GM19351 (cell line): Measurements from ENCODE around the gene COL5A1.
"Not testable (repeated sequence)": the region's sequence is repeated elsewhere in the genome, so short reads cannot be mapped to it uniquely, and the experiment has no call there.

ENCODE experiments used
- ATAC-seq: cut with Tn5 transposase; IDR thresholded peaks from one replicate; pipeline ENCODE4 v1.9.1; 2021; ENCODE audit warnings: mild to moderate bottlenecking, moderate library complexity; ENCODE audit not compliant: unreplicated experiment

COL5A1 gene

GRCh38 chr9:134690301-134690751 lies 48.7 kb downstream of the COL5A1 start:
- no peak for ATAC-seq

- ATAC-seq: no peak
Observed at GRCh38 chr9:134690946-134691694, 49.5 kb downstream of the COL5A1 start.

DNA sequence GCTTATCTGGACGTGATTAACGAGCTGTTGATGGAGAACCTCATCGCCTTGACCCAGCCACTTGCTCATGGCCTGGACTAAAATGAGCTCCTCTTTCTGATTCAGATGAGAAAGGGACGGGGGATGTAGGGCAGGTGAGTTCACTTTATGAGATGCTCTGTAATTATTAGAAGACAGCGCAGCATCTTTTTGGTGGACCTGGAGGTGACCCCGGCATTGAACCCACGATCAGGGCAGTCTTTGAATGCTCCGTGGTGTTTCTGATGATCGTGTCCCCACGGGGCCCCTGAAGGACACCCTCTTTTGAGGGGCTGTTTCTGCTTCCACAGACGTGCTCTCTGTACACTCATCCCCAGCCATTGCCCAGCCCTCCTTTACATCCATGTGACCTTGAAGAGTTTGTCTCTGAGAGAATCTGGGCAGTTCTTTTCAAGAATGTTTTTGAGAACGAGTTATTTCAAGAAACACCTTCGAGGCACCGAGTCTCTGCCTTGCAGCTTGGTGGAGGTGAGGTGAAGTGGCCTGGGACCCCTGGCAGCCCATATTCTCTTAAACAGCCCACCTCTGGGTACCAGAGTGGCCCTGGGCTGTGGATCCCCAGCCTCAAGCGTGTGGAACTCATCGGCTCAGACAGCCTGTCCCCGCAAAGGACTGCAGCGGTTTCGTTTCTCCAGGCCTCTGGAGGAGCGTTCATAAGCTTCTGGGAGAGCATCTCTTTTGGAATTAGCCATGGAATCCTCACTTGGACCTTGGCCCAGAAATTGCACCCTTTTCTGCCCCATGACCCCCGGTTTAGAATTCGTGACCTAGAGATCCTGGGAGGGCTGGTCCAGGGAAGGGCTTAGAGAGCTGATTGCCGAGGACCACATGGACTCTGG lies 50.3 kb downstream of the COL5A1 start:
- ATAC-seq: no peak

DNA sequence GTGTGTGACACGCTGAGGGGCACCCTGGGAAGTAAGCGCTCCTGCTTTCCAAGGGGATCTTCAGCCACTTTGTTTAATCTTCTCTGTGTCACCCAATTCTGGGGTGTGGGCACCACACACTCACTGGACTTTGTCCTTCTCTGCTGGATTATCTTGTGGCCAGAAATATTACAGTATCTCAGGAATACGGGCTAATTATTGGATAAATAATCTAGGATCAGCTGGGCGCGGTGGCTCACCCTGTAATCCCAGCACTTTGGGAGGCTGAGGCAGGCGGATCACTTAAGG lies 50.9 kb downstream of the COL5A1 start:
- ATAC-seq: no peak

- ATAC-seq: no peak
Observed at GRCh38 chr9:134693011-134693410, 51.4 kb downstream of the COL5A1 start.

- ATAC-seq: no peak
Observed at GRCh38 chr9:134693641-134694367, 52.2 kb downstream of the COL5A1 start.

GRCh38 chr9:134694368-134694665 lies 52.7 kb downstream of the COL5A1 start:
- no peak for ATAC-seq

DNA sequence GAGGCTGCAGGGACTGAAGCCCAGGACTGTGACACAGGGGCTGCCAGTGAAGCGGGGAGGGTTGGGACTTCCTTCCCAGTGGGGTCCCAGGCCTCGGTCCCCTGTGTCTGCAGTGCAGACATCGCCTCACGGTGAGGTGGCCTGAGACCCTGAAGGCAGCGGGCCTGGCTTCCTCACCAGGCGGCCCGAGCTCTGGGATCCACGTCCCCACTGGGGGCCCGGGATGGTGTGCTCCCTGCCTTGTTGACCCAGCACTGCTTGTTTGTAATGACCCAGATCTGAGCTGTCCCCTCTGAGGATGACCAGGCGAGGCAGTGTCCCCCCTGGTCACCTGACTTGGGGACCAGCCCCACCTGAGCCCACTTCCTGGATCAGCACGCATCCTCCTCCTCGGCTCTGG lies 53.1 kb downstream of the COL5A1 start:
- no peak for ATAC-seq

DNA sequence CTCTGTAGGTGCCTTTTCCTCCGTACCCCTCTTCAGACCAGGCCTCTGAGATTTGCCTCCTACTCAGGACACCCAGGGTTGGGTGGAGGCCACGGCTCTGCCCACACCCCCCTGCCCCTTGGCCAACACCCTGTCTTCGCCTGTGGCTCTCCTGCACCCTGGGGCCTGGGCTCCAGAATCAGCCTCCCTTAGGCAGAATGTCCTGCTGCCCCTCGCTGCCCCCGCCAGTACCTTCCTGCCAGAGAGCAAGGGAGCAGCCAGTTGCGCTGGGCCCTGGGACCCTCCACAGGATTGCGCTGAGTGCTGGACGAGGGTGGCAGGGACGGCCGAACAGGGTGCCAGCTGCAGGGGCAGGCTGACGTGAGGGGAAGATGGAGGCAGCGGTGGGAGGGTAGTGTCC lies 53.5 kb downstream of the COL5A1 start:
- no peak for ATAC-seq

- no peak for ATAC-seq
Observed at GRCh38 chr9:134696433-134696832, 54.8 kb downstream of the COL5A1 start.

DNA sequence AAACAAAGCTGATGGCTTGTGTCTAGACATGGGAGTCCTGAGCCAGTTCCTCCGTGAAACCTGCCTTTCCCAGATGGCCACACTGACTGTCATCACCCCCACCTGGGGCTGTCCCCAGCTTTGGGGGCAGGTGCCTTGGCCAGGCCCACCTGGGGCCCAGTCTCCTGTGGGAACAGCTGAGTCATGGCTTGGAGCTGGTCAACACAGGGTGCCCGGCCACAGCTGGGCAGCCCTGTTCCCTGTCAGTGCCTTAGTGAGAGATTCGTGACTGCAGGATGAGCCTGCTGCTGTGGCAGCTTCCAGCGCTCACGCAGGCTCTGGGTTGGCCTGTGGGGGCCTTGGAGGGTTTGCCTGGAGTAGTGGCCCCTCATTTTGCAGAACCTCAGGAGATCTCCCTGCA lies 56.5 kb downstream of the COL5A1 start:
- ATAC-seq: no peak

- ATAC-seq: no peak
Observed at GRCh38 chr9:134698587-134699342, 57.2 kb downstream of the COL5A1 start.

GRCh38 chr9:134699343-134699740 lies 57.7 kb downstream of the COL5A1 start:
- no peak for ATAC-seq

GRCh38 chr9:134700636-134701350 lies 59.2 kb downstream of the COL5A1 start:
- ATAC-seq: no peak

DNA sequence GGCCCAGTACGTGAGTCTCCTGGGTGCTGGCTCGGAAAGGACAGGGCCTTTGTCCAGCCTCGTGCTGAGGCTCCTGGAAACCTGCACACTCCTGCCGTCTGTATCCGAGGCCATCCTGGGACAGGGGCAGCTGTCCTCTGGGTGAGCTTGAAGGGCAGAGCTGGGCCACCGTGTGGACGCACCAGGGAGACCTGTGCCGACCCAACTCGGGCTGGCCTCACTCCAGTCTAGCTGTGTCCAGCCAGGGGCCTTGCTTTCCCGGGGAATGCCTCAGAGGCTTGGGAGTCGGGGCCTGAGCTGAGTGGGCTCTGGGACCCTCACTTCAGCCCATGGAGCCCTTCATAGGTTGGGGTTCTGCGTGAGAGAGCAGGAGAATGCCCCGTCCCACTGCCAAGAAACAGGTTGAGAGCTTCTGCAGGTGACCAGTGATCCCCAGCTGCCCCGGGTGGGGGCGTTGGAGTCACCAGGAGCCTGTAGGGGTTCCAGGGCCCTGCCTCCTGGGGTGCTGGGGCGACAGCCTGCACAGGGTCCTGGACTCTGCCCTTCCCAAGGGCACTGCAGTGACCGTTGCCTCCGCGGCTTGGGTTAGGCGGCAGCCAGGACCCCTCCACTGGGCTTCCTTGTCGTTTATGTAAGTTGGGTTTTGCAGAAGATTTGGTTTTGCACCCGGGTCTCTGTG lies 60.1 kb downstream of the COL5A1 start:
- no peak for ATAC-seq

- no peak for ATAC-seq
Observed at GRCh38 chr9:134702291-134702690, 60.7 kb downstream of the COL5A1 start.

- ATAC-seq: not testable (repeated sequence)
Observed at GRCh38 chr9:134703730-134704114, 62.1 kb downstream of the COL5A1 start.

DNA sequence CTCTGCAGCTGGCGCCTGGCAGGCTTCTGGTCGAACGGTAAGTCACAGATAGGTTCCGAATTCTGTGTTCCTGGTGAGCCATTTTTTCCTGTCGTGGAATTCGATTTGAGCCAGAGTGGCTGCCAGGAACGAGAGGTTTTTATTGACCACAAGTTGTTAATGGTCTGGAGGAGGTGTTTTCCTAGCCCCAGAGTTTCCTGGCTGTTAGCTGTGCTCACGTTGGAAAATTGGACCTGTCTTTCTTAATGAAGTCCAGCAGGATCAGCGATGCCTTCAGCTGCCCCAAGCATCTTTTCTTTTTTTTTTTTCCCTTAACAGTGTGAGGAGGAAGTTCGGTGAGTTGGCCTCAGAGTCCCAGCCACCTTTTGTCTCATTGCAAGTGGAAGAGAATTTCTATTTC lies 62.9 kb downstream of the COL5A1 start:
- no peak for ATAC-seq

- no peak for ATAC-seq
Observed at GRCh38 chr9:134705786-134706185, 64.2 kb downstream of the COL5A1 start.

DNA sequence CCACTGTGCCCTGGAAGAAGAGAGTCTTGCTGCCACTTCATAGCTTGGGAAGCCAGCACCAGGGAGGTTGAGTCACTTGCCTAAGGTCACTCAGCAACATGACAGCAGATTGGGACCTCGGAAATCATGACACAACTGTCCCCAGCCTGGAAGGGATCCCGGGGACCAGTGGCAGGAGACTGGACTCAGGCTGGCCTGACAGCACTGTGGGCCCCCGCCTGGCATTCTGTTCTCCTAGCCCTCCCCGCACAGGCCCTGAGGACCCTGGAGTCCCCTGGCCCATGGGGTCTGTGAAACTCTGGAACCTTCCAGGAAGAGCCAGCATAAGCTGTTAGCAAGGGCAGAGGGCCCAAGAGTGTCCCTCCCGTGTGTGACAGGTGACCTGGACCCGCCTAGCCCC lies 64.9 kb downstream of the COL5A1 start:
- no peak for ATAC-seq
